ENCODE measurements around the gene CDH6. TPM values are rescaled to one million over a fixed set of nuclear protein-coding genes. Genes with fewer than 3 reads are reported as not detected.

CDH6 gene
- total and polyA plus RNA-seq, 2 of the 4 experiments (the other 2 are of a cell fraction): 72.2 to 232 TPM

- intact Hi-C loops (cut with micrococcal nuclease): no loop called here
- Histone ChIP-seq H3K18ac (ENCODE audit: low read depth, low read length) (peak overlapping the region; percentile 35; the same call in 1 of the 2 replicates), H2BK20ac (ENCODE audit: low read depth, low read length) (no peak overlapping the region), H2AK5ac (ENCODE audit: low read depth, low read length) (peak overlapping the region; percentile 43; the same call in 1 of the 2 replicates), H3K9ac (ENCODE audit: low read depth, low read length) (no peak overlapping the region), H2BK5ac (ENCODE audit: low read depth, low read length, poor library complexity, severe bottlenecking) (no peak overlapping the region), H2BK15ac (ENCODE audit: low read depth, low read length) (0 out of 3 replicates have a peak overlapping the region, but pooled peaks have one; percentile 41), H3K27ac (ENCODE audit: insufficient read depth, low read length) (no peak overlapping the region), H3K79me1 (ENCODE audit: low read depth in 1 of 2, low read length in 2 of 2) (no peaks in the 10 kb centered on the region), H3K4me2 (ENCODE audit: low read depth, low read length) (no peak overlapping the region), H3K36me3 (ENCODE audit: control insufficient read depth, insufficient read depth, low read length) (no peaks in the 10 kb centered on the region), H3K56ac (ENCODE audit: extremely low read depth, insufficient read depth, low read length) (no peak overlapping the region), H4K5ac (ENCODE audit: low read depth, low read length) (peak overlapping the region; percentile 23; the same call in 1 of the 2 replicates), H3K4me3 (ENCODE audit: insufficient read depth, low read depth, low read length) (no peak overlapping the region), H2AK9ac (replicated peaks; ENCODE audit: low read depth, low read length, poor library complexity) (no peak overlapping the region), H2AFZ (replicated peaks; ENCODE audit: low read length, poor library complexity) (peak overlapping the region; percentile 18), H3K9me3 (ENCODE audit: control insufficient read depth, insufficient read depth, low read length) (no peaks in the 10 kb centered on the region), H3K14ac (replicated peaks; ENCODE audit: low read depth, low read length) (no peak overlapping the region), H3K4ac (ENCODE audit: low read depth, low read length) (peak overlapping the region; percentile 47; the same call in 1 of the 2 replicates), H4K8ac (ENCODE audit: low read depth in 2 of 2, low read length in 2 of 2) (no peak overlapping the region), H3K27me3 (ENCODE audit: control insufficient read depth, insufficient read depth, low read length) (no peaks in the 10 kb centered on the region), H2BK120ac (ENCODE audit: low read depth, low read length) (0 out of 2 replicates have a peak overlapping the region, but pooled peaks have one; percentile 28), H4K20me1 (ENCODE audit: insufficient read depth, low read length) (no peaks in the 10 kb centered on the region), H4K91ac (ENCODE audit: insufficient read depth, low read depth, low read length) (no peak overlapping the region), H3K9me1 (ENCODE audit: insufficient read depth, low read length) (peaks cover 3% of the 10 kb centered on the region; the same call in 1 of the 2 replicates), H3K23ac (ENCODE audit: low read depth, low read length) (no peak overlapping the region), H3K4me1 (ENCODE audit: control insufficient read depth, insufficient read depth, low read length) (peaks cover 2% of the 10 kb centered on the region)
- BruUV-seq (replicated peaks): no TSS peak
- in situ Hi-C loops (cut with MboI; ENCODE audit: low sequenced_read_pairs): no loop called here
- ChIA-PET CTCF (no interaction called here), POLR2A (ENCODE audit: unreplicated experiment) (interaction anchor here (0.5 kb wide), 1 partner anchor 47 kb away, joined by 3 read pairs; no protein-coding TSS in a partner anchor)
- ATAC-seq (ENCODE audit: low read depth) (no peak), DNase-seq (no peak)
- dilution Hi-C loops (cut with HindIII; ENCODE audit: low sequenced_read_pairs, unreplicated experiment): no loop called here
- TF ChIP-seq RFX5 (IDR thresholded peaks at IDR 0.05; ENCODE audit: low read depth, low read length) (no peak), MXI1 (IDR thresholded peaks at IDR 0.05; ENCODE audit: borderline replicate concordance, low read depth, low read length) (no peak), CTCF (conservative IDR thresholded peaks at IDR 0.05; ENCODE audit: low read depth, low read length) (no peak), POLR2A (IDR thresholded peaks at IDR 0.05; ENCODE audit: low read depth, low read length) (no peak), CHD1 (IDR thresholded peaks at IDR 0.05; ENCODE audit: low read depth, low read length) (no peak), SMC3 (IDR thresholded peaks at IDR 0.05; ENCODE audit: low read depth, low read length) (no peak), ELK1 (IDR thresholded peaks at IDR 0.05; ENCODE audit: borderline replicate concordance, low read depth, low read length) (no peak), MAZ (IDR thresholded peaks at IDR 0.05; ENCODE audit: borderline replicate concordance, low read depth, low read length) (no peak)
Observed at GRCh38 chr5:31378136-31378535, 184.7 kb downstream of the CDH6 start.

All from IMR-90 (cell line).